Activated naive CD8-positive, alpha-beta T cell treated with anti-CD3 and anti-CD28 coated beads, Interleukin-2, amount 50 U/mL, for 24 hours (primary cell): ENCODE data around the gene SDK2.

Experiments used
- ATAC-seq: fragments of 150-1000 bp; cut with Tn5 transposase; one replicate; pipeline ENCODE4 v1.10.0; 2021
- DNase-seq: peaks from one replicate; pipeline ENCODE4 v3.0.0; 2021
- H3K27ac Mint-ChIP-seq: one replicate; pipeline ENCODE4 v1.8.0; 2021; ENCODE audit warnings: mild to moderate bottlenecking, mixed read lengths
- H3K27me3 Mint-ChIP-seq: one replicate; pipeline ENCODE4 v1.8.0; 2021; ENCODE audit warnings: mixed read lengths
- H3K36me3 Mint-ChIP-seq: one replicate; pipeline ENCODE4 v1.8.0; 2021; ENCODE audit warnings: low read depth, mixed read lengths
- H3K4me1 Mint-ChIP-seq: one replicate; pipeline ENCODE4 v1.8.0; 2021; ENCODE audit warnings: mixed read lengths
- H3K4me3 Mint-ChIP-seq: one replicate; pipeline ENCODE4 v1.8.0; 2021; ENCODE audit warnings: mild to moderate bottlenecking, moderate library complexity, mixed read lengths
- H3K9me3 Mint-ChIP-seq: one replicate; pipeline ENCODE4 v1.8.0; 2021; ENCODE audit warnings: mixed read lengths

SDK2 gene, protein sequence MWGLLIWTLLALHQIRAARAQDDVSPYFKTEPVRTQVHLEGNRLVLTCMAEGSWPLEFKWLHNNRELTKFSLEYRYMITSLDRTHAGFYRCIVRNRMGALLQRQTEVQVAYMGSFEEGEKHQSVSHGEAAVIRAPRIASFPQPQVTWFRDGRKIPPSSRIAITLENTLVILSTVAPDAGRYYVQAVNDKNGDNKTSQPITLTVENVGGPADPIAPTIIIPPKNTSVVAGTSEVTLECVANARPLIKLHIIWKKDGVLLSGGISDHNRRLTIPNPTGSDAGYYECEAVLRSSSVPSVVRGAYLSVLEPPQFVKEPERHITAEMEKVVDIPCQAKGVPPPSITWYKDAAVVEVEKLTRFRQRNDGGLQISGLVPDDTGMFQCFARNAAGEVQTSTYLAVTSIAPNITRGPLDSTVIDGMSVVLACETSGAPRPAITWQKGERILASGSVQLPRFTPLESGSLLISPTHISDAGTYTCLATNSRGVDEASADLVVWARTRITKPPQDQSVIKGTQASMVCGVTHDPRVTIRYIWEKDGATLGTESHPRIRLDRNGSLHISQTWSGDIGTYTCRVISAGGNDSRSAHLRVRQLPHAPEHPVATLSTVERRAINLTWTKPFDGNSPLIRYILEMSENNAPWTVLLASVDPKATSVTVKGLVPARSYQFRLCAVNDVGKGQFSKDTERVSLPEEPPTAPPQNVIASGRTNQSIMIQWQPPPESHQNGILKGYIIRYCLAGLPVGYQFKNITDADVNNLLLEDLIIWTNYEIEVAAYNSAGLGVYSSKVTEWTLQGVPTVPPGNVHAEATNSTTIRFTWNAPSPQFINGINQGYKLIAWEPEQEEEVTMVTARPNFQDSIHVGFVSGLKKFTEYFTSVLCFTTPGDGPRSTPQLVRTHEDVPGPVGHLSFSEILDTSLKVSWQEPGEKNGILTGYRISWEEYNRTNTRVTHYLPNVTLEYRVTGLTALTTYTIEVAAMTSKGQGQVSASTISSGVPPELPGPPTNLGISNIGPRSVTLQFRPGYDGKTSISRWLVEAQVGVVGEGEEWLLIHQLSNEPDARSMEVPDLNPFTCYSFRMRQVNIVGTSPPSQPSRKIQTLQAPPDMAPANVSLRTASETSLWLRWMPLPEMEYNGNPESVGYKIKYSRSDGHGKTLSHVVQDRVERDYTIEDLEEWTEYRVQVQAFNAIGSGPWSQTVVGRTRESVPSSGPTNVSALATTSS (N-terminal part only)

GRCh38 chr17:73644145-73645049, at the start of gene SDK2:
SDK2 (minus strand) TSS chr17:73644445; CDS start chr17:73644088, 357 bp downstream.
- Mint-ChIP-seq H3K9me3 (no peaks in the 10 kb centered on the region), H3K4me1 (peaks cover 22% of the 10 kb centered on the region), H3K36me3 (no peaks in the 10 kb centered on the region), H3K4me3 (peak within 1 kb of the TSS; percentile 77), H3K27me3 (peaks cover 7% of the 10 kb centered on the region), H3K27ac (peak within 1 kb of the TSS; percentile 56)
- ATAC-seq = no peak
- DNase-seq = peak; percentile 13

DNA sequence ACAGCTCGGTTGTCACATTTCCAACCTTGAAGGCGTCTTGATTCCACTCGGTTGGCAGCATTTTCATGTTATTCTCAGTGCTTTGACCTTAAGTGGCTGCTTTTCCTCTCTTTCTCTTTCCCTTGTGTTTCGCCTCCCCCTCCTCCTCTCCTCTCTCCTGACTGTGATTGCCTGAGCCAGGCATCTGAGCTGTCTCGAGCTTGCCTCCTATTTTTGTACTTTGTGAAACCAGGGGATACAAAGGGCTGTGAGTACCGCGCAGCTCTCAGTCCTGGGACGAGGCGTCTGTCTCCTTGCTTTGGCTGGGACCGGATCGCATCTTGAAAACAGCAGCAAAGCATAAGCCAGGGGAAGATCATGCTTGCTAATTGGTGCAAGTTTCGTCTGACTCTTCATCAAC, 48.8 kb upstream of the SDK2 start:
- ATAC-seq (no peak), DNase-seq (no peak)
- Mint-ChIP-seq H3K36me3 (no peaks in the 10 kb centered on the region), H3K27ac (no peak overlapping the region), H3K27me3 (no peaks in the 10 kb centered on the region), H3K4me3 (no peak overlapping the region), H3K9me3 (peaks cover 3% of the 10 kb centered on the region), H3K4me1 (no peaks in the 10 kb centered on the region)

DNA sequence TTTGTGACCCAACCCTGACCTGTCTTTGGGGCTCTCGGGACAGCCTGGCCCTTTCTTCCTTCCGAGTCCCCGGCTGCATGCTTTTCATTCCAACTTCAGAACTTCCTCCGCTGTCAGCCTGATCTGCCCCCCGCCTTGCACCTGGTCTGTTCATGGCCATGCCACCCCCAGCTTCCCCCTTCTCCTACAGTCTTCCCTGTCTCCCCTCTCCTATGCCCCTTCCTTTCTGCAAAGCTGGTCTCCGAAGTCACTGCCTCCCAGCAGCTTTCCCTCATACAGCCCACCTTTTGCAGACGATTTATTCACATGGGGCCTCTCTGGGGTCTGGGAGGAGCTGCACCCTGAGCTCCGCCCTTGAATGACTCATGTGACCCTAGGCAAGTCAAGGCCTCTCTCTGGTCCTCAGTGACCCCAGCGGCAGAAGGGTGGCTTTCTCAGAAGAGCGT, 47.1 kb upstream of the SDK2 start:
- ATAC-seq (no peak), DNase-seq (no peak)
- Mint-ChIP-seq H3K4me3 (no peak overlapping the region), H3K9me3 (peaks cover 3% of the 10 kb centered on the region), H3K27ac (no peak overlapping the region), H3K4me1 (no peaks in the 10 kb centered on the region), H3K36me3 (no peaks in the 10 kb centered on the region), H3K27me3 (no peaks in the 10 kb centered on the region)

GRCh38 chr17:73690676-73691075, 46.4 kb upstream of the SDK2 start:
- Mint-ChIP-seq H3K36me3 (no peaks in the 10 kb centered on the region), H3K9me3 (no peaks in the 10 kb centered on the region), H3K4me1 (no peaks in the 10 kb centered on the region), H3K27ac (no peak overlapping the region), H3K27me3 (no peaks in the 10 kb centered on the region), H3K4me3 (no peak overlapping the region)
- DNase-seq (no peak), ATAC-seq (no peak)

GRCh38 chr17:73689596-73690275, 45.5 kb upstream of the SDK2 start:
- no peak overlapping the region for H3K4me3 Mint-ChIP-seq
- H3K27ac Mint-ChIP-seq = no peak overlapping the region
- no peaks in the 10 kb centered on the region for H3K27me3 Mint-ChIP-seq
- DNase-seq (no peak), ATAC-seq (no peak)
- H3K4me1 Mint-ChIP-seq = no peaks in the 10 kb centered on the region
- peaks cover 4% of the 10 kb centered on the region for H3K9me3 Mint-ChIP-seq
- no peaks in the 10 kb centered on the region for H3K36me3 Mint-ChIP-seq

- Mint-ChIP-seq H3K27me3 (no peaks in the 10 kb centered on the region), H3K9me3 (peaks cover 11% of the 10 kb centered on the region), H3K36me3 (no peaks in the 10 kb centered on the region), H3K4me3 (no peak overlapping the region), H3K4me1 (no peaks in the 10 kb centered on the region), H3K27ac (no peak overlapping the region)
- ATAC-seq = no peak
- no peak for DNase-seq
These were observed 42.7 kb upstream of the SDK2 start for GRCh38 chr17:73686961-73687360.

- Mint-ChIP-seq H3K4me3 (no peak overlapping the region), H3K9me3 (peaks cover 15% of the 10 kb centered on the region), H3K4me1 (no peaks in the 10 kb centered on the region), H3K27ac (no peak overlapping the region), H3K27me3 (no peaks in the 10 kb centered on the region), H3K36me3 (no peaks in the 10 kb centered on the region)
- DNase-seq (no peak), ATAC-seq (no peak)
These were observed 41.9 kb upstream of the SDK2 start for GRCh38 chr17:73686126-73686525.

DNA sequence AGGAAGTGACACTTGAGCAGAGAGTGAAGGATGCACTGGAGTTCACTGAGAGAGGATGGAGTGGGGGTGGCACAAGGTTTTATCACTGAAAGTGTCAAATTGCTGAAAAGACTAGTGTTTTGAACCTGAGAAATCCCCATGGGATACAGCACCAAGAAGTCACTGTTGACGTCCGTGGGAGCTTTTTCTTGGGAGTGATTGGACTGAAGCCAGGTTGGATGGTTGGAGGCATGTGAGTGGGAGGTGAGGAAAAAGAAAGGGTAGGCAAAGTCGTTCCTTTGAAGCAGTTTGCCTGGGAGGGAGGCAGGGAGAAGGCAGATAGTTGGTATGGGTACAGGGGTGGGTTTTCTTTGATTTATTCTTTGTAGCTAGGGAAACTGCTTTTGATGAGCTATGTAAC, 39.9 kb upstream of the SDK2 start:
- no peaks in the 10 kb centered on the region for H3K27me3 Mint-ChIP-seq
- H3K4me1 Mint-ChIP-seq = no peaks in the 10 kb centered on the region
- peaks cover 15% of the 10 kb centered on the region for H3K9me3 Mint-ChIP-seq
- DNase-seq (no peak), ATAC-seq (no peak)
- H3K4me3 Mint-ChIP-seq = no peak overlapping the region
- H3K36me3 Mint-ChIP-seq = no peaks in the 10 kb centered on the region
- H3K27ac Mint-ChIP-seq = no peak overlapping the region

DNA sequence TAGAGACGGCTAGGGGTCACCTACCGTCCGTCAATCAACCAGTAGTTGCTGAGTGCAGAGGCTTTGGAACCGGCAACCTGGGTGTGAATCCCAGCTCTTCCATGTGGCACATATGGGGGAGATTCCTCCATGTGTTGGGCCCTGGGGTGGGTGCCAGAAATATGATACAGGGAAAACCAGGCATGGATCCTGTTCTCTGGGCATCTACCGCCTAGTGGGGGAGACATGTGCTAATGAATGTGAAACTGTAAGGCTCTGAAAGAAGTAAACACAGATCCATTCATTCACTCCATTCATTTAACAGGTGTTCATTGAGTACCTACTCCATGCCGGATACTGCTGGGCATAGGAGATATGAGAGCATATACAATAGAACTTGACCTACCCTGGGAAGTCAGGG, 39.5 kb upstream of the SDK2 start:
- H3K4me1 Mint-ChIP-seq = no peaks in the 10 kb centered on the region
- ATAC-seq (no peak), DNase-seq (no peak)
- peaks cover 15% of the 10 kb centered on the region for H3K9me3 Mint-ChIP-seq
- no peak overlapping the region for H3K4me3 Mint-ChIP-seq
- H3K36me3 Mint-ChIP-seq = no peaks in the 10 kb centered on the region
- H3K27me3 Mint-ChIP-seq = no peaks in the 10 kb centered on the region
- no peak overlapping the region for H3K27ac Mint-ChIP-seq

- Mint-ChIP-seq H3K36me3 (no peaks in the 10 kb centered on the region), H3K27me3 (no peaks in the 10 kb centered on the region), H3K4me1 (no peaks in the 10 kb centered on the region), H3K4me3 (no peak overlapping the region), H3K27ac (no peak overlapping the region), H3K9me3 (peaks cover 15% of the 10 kb centered on the region)
- no peak for DNase-seq
- no peak for ATAC-seq
These were observed 37.7 kb upstream of the SDK2 start for GRCh38 chr17:73681946-73682345.

DNA sequence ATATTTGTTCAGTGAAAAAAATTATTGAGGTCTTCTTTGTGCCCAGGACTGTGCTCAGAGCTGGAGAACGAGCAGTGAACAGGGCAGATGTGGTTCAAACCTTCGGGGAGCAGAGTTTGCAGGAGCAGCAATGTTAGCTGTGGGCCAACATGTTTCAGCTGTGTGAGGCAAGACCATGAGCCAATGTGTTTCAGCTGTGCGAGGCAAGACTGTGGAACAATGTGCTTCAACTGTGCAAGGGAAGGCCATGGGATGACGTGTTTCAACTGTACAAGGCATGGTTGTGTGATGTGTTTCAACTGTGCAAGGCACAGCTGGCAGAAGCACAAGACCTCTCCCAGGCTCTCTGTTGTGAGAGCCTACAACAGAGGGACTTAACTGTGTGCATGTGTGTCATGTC, 35.2 kb upstream of the SDK2 start:
- H3K36me3 Mint-ChIP-seq = no peaks in the 10 kb centered on the region

GRCh38 chr17:73678999-73679398, 34.8 kb upstream of the SDK2 start:
- no peak for DNase-seq
- H3K4me1 Mint-ChIP-seq = no peaks in the 10 kb centered on the region
- no peak overlapping the region for H3K4me3 Mint-ChIP-seq
- H3K27me3 Mint-ChIP-seq = peaks cover 5% of the 10 kb centered on the region
- no peak for ATAC-seq
- H3K36me3 Mint-ChIP-seq = no peaks in the 10 kb centered on the region
- H3K9me3 Mint-ChIP-seq = peaks cover 11% of the 10 kb centered on the region
- H3K27ac Mint-ChIP-seq = no peak overlapping the region

More for the DNA sequence above, 35.2 kb upstream of the SDK2 start:
- DNase-seq = no peak
- H3K4me1 Mint-ChIP-seq = no peaks in the 10 kb centered on the region
- ATAC-seq = no peak
- peaks cover 3% of the 10 kb centered on the region for H3K27me3 Mint-ChIP-seq
- no peak overlapping the region for H3K27ac Mint-ChIP-seq
- peaks cover 11% of the 10 kb centered on the region for H3K9me3 Mint-ChIP-seq
- H3K4me3 Mint-ChIP-seq = no peak overlapping the region

GRCh38 chr17:73669771-73670170, 25.5 kb upstream of the SDK2 start:
- H3K36me3 Mint-ChIP-seq = no peaks in the 10 kb centered on the region
- no peak overlapping the region for H3K27ac Mint-ChIP-seq
- DNase-seq (no peak), ATAC-seq (no peak)
- H3K27me3 Mint-ChIP-seq = peaks cover 6% of the 10 kb centered on the region
- H3K4me3 Mint-ChIP-seq = no peak overlapping the region
- H3K9me3 Mint-ChIP-seq = peaks cover 6% of the 10 kb centered on the region
- H3K4me1 Mint-ChIP-seq = peaks cover 16% of the 10 kb centered on the region
